G401.6 (cell line): ENCODE data around the gene CPSF4.

Experiments used
- FAIRE-seq: peaks from 2 replicates; lab custom pipeline; 2012; peaks lifted over from hg19 to GRCh38; lab: Jason Lieb, UNC

The CPSF4 gene

DNA sequence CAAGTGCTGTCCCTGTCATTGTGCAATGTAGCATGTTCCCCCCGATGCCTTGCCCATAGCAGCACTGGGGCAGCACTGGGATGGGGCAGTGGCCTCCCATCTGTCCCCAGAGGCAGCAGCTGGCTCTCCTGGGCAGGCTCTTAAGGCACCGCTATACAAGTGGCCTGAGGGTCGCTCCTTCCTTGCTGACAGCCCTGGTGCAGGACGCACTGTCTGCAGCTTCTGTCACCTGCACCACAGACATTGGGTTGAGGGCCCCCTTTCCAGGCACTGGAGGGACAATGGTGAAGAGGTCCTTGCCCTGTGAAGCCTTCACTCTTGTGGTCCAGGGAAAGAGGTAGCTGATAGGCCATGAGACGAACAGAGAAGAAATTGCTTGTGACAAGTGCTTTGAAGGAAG lies 10.6 kb downstream of the CPSF4 start:
- FAIRE-seq = no peak

DNA sequence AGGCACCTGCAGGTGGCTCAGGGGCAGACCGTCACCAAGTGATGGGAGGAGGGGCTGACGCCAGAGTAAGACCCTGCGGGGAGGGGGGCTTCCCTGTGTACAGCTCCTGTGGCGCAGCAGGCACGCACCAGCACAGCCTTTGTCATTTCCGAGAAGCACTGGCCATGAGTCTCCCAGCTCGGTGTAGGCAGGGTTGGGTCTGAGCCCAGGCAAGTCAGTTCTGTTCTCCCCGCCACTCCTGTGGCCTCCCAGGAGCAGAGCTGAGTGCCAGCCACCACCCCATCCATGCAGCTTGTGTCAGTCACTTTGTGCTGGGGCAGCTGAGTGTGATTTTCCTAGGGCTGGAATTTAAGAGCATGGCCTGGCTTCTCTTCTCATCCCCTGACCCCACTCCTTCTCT lies 13.2 kb downstream of the CPSF4 start:
- no peak for FAIRE-seq

DNA sequence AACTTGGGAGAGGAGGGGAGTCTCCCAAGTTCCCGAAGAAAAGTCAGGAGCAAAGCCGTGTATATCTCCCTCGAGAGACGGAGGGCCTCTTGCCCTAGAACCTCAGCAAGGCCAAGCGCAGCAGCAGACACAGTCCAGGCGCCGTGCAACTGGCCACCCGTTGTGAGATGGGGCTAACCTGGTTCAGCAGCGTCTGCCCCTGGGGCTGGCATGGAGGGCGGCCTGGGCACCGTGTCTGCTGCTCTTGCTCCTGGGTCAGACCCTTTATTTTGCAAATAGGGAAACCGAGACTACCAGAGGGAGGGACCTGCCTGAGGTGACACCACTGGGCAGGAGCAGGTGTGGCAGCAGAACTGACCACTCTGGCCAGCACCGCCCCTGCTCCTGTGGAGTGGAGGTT lies 13.8 kb downstream of the CPSF4 start:
- no peak for FAIRE-seq

- no peak for FAIRE-seq
These were observed 14.4 kb downstream of the CPSF4 start for GRCh38 chr7:99453105-99453504.

GRCh38 chr7:99455874-99456273 lies 17.1 kb downstream of the CPSF4 start:
- FAIRE-seq = no peak

- no peak for FAIRE-seq
These were observed 17.5 kb downstream of the CPSF4 start for GRCh38 chr7:99456288-99456687.

DNA sequence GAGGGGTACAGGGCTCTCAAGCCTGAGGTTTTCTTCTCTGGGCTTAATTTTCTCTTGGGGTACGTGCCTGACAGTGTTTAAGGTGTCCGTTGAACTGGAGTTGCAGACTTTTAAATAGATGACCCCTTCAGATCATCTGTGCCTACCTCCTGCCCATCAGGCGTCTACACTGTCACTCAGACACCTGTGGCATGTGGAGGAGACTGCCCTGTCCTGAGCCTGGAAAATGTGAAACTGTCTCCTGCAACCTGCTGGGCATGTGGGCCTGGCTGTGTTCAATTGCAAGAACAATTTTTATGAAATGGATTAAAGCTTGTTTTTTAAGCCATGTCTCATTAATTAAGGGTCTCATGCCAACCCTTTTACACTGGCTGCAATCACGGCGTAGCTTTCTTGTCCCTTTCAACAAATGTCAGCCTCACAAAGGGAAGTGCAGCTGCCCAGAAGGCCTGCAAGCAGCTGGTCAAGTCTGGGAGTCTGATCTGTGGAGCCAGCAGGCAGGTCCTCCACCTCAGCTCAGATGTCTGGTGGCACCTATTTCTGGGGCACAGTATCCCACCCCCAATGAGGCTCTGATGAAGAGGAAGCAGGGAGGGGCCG lies 18.4 kb downstream of the CPSF4 start:
- no peak for FAIRE-seq

GRCh38 chr7:99457650-99458493 lies 19.1 kb downstream of the CPSF4 start:
- FAIRE-seq = no peak

DNA sequence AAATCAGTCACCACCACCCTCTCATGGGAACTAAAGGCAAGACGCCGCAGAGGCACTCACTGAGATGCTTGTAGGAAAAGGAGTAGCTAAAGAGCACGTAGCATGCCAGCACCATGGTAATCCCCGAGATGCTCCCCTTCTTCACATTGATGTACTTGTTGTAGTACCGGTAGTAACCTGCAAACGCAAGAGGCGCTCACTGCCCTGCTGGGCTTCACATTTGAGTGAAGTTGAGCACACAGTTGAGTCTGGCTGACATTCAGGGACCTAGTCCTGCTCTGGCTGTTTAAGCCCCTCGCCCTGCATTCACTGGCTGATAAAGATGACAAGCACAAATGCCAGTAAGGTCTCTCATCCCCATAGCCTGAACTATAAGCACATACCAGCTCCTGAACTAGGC lies 20.3 kb downstream of the CPSF4 start:
- no peak for FAIRE-seq

- no peak for FAIRE-seq
These were observed 21.9 kb downstream of the CPSF4 start for GRCh38 chr7:99460651-99461050.

GRCh38 chr7:99461221-99461620 lies 22.5 kb downstream of the CPSF4 start:
- FAIRE-seq = no peak

DNA sequence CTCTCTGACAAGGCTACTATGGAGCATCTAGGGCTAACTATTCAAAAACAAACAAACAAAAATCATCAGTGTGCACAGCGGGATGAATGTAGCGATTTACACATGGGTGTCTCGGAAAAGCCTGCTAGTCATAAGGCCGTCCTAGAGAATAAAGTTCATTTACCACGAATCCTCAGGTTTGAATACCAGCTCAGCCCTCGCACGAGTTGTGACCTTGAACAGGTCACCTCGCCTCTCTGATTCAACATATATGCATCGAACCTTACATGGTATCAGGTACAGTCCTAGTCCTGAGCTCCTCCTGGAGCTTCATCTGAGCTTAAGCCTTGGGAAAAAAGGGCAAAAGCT lies 26.7 kb downstream of the CPSF4 start:
- FAIRE-seq = no peak

GRCh38 chr7:99468336-99468918 lies 29.7 kb downstream of the CPSF4 start:
- no peak for FAIRE-seq

DNA sequence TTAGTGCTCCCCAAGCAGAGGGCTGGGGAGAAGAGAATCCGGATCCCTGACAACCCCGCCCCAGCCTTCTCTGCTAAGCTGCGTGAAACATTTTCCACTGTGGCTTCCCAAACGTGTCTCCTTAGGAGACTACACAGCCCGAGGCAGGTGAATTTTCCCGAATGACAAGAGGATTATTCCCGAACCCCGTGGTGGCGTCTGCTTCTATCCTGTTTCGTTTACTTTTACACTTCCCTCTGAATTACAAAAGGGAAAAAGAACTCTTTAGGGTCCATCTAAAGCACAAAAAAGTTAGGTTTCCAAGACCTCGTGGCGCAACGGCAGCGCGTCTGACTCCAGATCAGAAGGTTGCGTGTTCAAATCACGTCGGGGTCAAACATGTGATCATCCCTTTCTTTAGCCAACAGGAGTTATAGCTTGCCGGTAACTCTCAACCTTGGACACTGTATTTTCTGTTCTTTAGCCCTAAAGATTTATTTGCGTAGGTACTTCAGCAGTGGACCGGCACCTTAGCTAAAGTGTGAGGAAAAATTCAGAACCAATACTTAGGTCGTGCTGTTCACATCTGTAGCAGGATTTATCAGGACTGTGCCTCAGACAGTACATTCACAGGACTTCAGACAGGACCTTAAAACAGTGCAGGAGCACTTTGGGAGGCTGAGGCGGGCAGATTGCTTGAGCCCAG lies 30.8 kb downstream of the CPSF4 start:
- peak; percentile 99 for FAIRE-seq

GRCh38 chr7:99472561-99473314 lies 34.0 kb downstream of the CPSF4 start, which contains the start of gene ZNF789:
Gene ZNF789, plus strand, starts transcription at chr7:99472890. Its CDS starts 3,567 bp downstream, at chr7:99476457.
- peak; percentile 99 for FAIRE-seq

- FAIRE-seq = no peak
These were observed 34.5 kb downstream of the CPSF4 start for GRCh38 chr7:99473315-99473596.

DNA sequence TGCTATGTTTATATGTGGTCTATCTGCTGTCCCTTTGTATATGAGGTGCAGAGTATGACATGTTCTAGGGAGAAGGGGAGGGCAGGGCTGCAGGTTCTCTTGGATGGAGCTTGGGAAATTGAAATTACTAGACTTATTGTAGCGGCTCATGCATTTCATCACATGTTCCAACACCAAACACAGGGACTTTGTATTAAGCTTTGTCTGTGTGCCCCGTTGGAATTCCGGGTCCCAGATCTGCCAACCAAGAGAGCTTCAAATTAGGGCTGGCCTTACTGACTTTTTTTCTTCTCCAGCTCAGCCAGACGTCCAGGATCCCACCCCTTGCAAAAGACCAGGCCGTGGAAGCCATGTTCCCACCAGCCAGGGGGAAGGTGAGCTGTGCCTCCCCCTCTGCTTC lies 37.4 kb downstream of the CPSF4 start:
- no peak for FAIRE-seq

GRCh38 chr7:99478464-99479440 lies 40.0 kb downstream of the CPSF4 start:
- FAIRE-seq = no peak

- FAIRE-seq = no peak
These were observed 46.4 kb downstream of the CPSF4 start for GRCh38 chr7:99485094-99485493.

- no peak for FAIRE-seq
These were observed 50.5 kb downstream of the CPSF4 start for GRCh38 chr7:99489235-99489634.

- FAIRE-seq = no peak
These were observed 52.1 kb downstream of the CPSF4 start for GRCh38 chr7:99490878-99491277.
